HG02884 (cell line): ENCODE measurements around the gene CRABP1.

Experiments used
- ATAC-seq: cut with Tn5 transposase; IDR thresholded peaks from one replicate; pipeline ENCODE4 v1.9.1; 2021; ENCODE audit warnings: mild to moderate bottlenecking, moderate library complexity; ENCODE audit not compliant: unreplicated experiment

Gene CRABP1

DNA sequence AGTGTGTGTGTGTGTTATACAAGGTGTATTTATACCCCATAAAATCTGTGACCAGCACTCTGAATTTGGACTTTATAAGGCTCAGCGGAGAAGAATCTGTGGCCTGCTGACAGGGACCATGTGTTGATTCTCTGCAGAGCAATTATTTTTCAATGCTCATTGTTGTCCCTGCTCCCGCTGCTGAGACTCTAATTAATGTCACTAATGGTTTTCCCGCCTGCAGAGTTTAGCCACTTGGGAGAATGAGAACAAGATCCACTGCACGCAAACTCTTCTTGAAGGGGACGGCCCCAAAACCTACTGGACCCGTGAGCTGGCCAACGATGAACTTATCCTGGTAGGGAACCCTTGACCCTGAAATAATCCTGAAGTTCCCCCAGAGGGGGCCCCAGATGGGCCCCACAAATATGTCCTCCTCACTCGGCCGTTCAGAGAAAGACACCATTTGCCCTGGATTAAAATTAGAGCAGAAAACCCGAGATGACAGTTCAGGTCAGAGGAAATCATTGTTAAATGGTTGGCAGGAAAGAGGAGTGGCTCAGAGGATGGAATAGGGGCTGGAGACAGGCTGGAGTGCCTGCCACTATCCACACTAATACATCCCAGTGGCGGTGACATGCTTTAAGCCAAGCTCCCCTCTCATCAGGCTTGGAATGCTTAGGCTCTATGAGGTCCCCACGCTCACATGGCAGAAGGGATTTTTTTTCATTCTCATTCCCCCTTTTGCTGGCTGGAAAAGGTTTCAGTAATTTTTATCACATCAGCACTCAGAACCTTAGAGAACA, 3.3 kb downstream of the CRABP1 start:
- no peak for ATAC-seq

DNA sequence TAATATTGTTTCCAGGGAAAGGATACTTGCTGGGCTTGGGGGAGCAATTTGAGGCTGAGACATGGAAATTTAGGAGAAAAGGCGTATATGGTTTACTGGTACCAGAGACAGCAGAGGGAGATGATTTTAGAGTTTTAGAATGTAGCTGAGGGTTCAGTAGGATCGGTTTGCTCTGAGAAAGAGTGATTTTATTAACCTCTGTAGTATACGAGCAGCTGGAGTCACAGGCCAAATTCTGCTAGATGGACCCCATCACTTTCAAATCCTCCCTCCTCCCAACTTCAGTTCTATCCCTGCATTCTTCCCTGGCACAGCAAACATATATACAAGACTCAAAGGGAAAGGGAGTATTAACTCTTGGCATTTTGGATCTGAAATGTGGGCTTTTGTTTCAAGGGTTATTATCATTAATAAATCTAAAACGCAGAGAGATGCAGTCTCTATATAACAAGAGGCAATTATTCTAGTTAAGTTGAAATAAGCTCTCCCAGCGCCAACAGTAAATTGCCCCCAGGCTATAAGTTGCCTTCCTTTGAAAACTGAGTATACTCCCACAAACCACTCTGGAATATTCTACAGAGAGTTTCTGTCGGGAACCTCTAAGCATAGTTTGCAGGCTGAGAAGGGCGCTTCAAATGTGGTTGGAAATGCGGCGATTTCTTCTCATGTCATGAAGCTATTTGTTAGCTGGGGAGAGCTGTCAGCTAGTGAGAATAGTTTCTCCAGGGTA, 5.4 kb downstream of the CRABP1 start:
- ATAC-seq, result no peak

DNA sequence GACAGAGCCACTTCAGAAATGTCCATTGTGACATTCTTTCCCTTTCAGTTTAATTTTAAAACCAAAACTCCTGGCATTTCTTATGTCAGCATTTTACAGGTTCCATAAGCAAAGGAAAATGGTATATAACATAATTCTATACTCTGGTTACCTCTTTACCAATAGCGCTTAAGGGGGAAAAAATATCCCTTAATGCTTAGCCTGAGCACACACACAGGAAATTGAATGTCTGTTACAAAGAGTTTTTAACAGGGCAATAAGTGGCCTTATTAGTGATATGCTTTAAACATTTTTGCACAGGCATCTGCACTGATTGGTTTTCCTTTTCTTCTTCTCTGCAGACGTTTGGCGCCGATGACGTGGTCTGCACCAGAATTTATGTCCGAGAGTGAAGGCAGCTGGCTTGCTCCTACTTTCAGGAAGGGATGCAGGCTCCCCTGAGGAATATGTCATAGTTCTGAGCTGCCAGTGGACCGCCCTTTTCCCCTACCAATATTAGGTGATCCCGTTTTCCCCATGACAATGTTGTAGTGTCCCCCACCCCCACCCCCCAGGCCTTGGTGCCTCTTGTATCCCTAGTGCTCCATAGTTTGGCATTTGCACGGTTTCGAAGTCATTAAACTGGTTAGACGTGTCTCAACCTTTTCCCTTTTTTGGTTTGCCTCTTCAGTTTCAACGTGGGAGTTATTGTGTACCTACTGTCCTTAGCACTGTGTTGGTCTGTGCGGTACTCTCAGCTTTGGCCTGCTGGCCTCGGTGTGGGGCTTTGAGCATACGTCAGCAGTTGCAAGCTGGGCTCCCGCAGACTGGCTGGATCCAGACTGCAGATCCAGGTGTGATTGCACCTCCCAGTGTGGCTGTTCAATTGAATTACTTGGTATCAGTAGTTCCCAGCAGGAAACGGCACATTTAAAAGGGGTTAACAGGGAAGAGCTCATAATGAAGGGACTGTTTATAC, 7.7 kb downstream of the CRABP1 start:
- no peak for ATAC-seq

DNA sequence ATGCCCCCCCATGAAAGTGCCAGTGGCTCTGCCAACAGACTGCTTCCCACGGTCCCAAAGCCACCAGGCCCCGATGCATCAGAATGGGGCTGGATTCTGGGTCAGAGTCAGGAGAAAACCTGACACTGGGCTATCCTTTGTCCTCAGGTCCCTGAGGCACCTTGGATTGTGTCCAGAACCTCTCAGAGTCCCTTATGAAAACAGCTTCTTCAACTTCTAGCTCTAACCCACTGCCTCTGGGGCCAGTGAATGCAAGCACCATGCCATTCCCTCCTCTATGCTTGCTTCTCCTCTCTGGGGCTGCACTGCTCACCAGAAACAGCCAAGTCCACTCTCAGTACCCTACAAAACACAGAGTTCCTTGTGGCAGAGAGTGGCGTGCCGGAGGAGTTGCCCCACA, 9.9 kb downstream of the CRABP1 start:
- no peak for ATAC-seq

DNA sequence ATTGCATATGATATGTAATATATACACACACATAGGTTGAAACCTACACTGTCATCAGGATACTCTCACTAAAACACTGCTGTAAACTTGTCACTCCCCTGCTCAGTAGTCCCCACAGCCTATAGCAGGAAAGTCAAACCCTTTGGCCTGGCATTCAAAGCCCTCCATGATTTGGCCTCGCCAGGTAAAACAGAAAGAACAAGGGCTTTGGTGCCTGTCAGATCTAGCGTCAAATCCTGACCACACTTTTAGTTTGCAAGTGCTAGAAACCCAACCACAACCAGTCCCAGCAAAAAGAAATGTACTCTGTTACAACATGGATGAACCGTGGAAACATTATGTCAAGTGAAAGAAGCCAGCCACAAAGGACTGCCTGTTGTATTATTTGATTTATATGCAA, 11.4 kb downstream of the CRABP1 start:
- ATAC-seq, result no peak

DNA sequence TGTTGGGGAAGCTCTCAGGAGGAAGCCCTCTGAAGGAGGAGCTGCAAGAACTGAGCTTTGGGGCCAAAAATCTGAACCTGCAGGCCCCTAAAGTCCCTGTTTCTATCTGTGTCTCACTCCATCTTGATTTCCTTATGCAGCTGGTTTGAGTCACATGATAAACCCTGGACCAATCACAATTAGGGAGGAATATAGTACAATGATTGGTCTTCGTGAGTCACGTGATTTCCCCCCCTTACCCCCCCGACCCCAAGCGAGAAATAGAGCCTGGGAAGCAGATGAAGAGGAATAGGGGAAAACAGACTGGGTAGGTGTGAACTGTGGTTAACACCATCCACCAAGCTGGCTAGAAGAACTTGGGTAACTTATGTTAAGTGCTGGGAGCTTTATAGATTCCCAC, 12.9 kb downstream of the CRABP1 start:
- no peak for ATAC-seq

DNA sequence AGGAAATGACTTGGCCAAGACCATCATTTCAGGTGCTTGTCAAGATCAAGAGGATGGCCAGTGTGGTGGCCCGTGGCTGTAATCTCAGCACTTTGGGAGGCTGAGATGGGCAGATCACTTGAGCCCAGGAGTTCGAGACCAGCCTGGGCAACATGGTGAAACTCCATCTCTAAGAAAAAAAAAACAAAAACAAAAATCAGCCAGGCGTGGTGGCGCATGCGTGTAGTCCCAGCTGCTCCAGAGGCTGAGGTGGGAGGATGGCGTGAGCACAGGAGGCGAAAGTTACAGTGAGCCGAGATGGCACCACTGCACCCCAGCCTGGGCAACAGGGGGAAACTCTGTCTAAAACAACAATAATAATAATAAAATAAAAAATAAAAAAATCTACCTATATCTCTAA, 15.0 kb downstream of the CRABP1 start:
- ATAC-seq, result no peak

DNA sequence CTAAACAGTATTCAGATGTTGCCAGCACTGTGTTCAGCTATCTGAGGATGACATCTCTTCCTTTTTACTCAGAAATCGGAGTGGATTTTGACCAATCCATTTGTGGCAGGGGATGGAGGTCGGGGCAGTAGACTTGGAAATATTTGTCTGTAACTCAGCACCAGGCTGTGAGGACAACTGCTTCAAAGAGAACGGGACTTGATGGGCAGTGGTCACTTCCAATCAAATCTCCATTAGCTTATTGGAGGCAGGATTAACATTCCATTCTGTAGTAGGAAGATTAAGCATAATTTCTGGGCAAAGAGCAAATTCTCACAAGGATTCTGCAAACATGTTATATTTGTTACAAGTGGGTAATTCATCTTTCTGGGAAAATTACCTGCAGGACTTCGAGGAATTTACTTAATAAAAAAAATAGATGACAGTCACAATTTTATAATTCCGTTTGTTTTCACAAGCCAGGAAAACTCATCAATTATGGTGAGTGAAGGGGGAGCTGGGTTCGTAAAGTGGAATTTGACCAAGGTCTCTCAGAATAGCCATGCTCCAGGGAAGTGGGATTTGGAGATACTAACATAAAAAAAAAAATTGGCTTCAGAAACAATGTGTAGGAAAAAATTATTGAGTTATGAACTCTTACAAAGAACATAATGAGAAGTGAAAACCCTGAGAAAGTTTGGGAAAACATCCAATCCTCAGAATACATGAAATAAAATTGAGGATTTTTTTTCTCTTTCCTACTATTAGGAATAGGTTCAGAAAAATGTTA, 18.1 kb downstream of the CRABP1 start:
- no peak for ATAC-seq

DNA sequence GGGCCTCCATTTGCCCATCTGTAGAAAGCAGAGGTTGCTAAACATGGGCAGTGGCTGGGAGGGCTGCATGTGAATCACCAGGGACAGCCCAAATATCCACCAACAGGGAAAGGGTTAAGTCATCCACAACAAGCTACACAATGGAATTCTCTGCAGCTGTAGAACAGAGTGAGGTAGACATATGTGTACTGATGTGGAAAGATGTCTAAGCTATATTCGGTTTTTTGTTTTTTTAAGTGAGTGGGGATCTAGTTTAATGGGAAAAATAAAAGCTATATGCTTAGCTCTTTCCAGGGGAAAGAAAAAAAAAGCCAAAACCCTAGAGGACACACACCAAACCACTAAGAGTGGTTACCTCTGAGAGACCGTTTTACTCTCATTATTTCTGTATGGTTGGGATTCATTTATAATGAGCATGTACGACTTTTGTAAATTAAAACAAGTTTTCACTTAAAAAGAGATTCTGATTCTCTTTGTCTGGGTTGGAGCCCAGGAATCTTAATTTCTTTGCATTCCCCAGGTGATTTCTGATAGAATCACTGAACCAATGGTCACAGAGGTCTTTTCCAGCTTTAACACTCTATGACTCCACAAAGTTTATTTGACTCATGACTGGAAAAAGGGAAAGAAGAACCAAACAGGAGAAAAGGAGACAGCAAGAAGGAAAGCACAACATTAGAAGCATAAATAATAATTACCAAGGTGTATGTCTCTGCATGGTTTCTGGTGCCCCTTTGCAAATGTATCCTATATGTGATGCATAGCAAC, 19.1 kb downstream of the CRABP1 start:
- no peak for ATAC-seq

DNA sequence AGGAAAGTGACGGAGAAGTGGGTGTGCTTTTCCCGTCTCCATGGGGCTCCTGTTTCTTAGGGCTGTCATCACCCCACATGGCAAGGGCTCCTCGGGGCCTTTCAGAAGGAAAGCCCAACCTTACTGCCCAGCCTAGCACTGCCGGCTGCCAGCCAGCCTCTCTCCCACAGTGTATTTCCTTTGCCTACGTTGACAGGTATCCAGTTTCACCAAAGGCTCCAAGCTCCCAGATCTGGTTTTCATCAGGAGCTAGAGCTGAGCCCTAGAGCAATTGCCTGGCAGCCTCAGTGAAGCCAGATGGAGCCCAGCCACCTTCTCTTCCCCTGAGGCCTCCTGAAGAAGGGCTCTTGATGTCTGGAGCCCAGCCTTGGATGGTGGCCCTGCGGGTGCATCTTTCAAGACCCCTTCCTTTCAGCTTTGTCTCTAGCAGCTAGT, 20.2 kb downstream of the CRABP1 start:
- ATAC-seq, result no peak

DNA sequence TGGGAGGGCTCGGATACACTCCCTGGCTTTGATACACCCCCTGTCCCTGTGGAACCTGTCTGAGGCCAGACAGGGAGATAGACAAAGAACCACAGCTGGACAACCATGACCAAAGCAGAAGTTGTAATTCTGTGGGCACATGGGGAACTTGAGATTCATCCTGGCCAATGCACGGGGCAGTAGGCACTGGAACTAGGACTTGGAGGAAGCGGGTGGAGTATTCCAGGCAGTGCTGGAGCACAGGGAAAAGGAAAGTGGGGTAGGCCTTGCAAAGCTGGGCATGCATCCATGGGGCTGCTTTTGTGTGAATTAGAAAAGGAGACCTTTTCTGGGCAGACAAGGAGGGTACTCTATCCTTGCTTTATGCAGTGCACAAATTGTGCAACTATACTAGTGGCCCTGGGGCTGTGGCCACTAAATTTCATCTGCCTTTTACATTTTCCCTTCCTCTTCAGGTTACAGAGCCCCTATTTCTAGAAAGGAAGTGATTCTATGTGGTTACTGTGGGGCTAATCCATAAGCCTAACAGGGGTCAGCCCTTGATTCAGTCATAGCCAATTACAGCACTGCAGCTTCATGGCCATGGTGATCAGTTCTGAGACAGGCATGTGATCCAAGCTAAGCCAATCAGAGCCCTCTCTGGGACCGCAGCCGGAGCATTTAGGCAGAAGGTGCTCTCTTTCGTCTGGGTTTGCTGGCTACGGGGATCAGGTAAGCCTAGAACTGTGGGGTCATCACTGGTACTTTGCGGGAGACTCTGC, 21.0 kb downstream of the CRABP1 start:
- ATAC-seq, result no peak

DNA sequence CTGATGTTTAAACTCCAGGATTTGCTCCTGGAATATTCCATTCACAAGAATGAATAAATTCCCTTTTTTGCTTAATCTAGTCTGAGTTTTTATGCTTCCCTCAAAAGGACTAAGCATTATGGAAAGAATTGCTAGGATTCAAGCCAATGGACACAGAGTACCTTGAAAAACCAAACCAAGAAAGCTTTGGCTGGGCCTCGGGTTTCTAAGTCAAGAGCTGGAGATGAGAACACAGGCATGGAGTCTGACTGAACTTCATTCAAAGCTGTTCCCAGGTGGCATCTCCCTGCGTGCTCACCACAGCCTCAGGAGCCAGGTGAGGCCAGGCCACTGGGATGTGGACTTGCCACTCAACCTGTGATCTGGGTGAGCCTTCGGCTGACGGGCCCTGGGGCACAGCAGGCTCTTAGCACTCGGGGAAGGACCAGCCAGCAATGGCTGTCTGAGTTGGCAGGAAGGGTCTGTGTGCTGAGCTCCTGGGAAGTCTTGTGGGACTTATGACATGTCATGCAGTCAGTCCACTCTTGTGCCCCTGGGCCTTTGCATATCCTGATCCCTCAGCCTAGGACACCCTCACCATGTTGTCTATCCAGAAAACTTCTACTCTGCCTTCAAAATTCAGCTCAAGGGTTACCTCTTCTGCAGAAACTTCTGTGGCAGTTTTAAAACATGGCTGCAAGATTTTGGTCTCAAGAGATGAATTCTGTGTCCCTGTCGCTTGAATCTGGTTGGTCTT, 21.8 kb downstream of the CRABP1 start:
- ATAC-seq, result no peak

DNA sequence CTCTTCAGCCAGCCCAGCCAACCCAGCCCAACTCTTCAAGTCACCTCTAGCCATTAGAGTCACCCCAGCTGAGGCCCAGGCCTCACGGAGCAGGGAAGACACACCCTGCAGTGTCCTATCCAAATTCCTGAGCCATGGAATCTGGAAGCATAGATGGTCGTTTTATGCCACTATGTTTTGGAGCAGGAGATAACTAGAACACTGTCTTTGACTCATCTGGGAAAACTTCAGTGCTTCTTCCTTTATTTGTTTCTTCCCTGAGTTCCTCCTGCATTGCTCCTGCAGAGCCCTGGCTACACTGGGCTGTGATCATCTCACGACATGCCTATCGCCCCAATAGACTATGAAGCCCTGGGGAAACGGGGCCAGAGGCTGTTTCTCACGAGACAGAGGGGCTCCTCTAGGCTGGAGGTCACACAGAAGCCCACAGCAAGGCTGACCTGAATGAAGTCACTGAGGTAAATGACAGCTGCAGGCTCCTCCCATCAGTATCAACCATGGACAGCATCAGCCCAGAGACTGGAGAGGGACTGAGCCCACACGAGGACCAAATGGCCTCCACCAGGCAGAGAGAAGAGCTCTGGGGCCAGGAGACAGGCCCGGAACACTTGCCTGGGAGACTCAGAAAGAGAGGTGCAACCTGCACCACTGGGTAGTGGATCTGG, 22.7 kb downstream of the CRABP1 start:
- no peak for ATAC-seq

DNA sequence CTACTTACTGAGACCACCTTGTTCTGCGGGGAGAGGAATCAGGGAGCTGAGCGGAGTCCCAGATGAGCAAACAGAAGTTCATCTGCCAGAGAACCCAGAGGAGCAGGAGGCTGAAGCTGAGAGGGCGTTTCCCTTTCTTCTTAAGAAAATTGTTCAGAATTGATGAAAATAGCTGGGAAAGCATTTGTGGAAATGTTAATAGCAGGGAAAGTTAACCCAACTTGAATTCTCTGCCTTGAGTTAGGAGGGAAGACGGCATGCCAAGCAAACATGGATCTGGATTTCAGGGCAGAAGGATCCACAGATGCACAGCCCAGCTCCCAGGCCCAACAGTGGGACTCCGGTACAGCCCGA, 23.2 kb downstream of the CRABP1 start:
- no peak for ATAC-seq

DNA sequence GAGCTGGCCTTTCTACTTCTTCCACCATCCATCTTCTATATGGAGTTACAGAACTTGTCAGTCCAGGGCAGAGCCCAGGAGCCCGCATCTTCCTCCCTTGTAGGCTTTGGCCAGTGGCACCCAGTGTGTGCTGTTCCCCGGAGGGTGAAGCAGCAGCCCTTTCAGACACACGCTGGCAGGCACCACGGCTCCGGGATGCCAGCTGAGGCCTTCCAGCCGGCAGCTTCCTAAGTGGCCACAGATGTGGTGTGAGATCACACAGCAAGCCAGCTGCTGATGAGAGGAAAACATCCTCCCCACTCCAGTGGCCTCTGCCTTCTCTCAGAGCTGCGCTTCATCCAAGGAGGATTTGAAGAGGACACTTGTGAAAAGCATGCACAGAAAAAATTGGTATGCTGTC, 24.1 kb downstream of the CRABP1 start:
- ATAC-seq, result no peak

DNA sequence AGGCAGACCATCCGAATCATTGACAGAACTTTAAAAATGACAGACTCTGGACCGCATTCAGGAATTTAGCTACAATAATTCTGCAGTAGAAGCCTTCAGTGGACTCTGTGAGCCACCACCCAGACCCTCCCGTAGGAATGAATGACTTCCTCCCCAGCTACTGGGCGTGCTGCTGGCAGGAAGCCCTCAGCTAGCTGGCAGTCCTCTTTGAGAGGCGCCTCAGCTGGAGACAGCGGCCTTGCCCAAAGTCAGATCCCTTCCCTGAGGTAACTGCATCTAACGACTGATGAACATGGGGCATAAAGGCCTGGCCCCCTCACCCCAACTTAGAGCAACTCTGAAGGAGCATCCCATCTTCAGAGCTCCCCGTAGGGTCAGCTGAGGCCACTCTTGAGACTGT, 25.8 kb downstream of the CRABP1 start:
- no peak for ATAC-seq

DNA sequence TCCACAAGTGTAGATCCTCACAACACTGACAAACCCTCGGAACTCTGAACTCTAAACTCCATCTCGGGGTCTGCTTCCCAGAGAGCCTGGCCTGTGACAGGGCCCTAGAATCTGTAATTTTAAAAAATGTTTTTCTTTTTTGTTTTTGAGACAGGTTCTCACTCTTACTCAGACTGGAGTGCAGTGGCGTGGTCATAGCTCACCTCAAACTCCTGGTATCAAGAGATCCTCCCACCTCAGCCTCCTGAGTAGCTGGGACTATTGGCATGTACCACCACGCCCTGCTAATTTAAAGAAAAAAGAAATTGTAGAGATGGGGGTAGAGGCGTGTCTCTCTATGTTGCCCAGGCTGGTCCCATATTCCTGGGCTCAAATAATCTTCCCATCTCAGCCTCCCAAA, 26.2 kb downstream of the CRABP1 start:
- no peak for ATAC-seq

DNA sequence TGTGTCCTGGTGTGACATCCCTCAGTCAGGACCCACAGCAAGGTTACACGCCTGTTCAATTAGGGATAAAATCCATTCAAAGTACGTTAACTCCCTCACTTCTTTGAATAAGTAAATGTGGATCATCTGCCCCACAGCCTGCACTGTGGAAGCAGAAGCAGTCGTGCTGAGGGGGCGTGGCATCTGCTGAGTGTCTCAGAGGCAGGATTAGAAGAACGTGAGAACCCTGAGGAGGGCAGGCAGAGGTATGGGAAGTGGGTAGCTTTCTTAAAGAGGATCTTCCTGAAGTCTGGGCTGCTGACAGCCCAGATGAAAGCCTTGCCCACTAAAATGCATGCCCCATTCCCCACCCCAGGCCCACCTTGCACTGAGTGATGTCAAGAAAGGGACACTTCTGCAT, 28.5 kb downstream of the CRABP1 start:
- ATAC-seq, result no peak
